GM06990 (cell line): ENCODE data around the gene PLPP3.

ENCODE experiments used
- DNase-seq: peaks from one replicate; pipeline ENCODE4 v3.0.0-alpha.2; 2011; ENCODE audit not compliant: insufficient read length; ENCODE audit errors: extremely low read depth
- H3K27me3 ChIP-seq: replicated peaks from 2 replicates; pipeline ENCODE4 v1.6.0; 2011; ENCODE audit warnings: low read length; ENCODE audit not compliant: control insufficient read depth, insufficient read depth
- H3K36me3 ChIP-seq: 2 replicates; pipeline ENCODE4 v1.5.1; 2011; ENCODE audit warnings: low read length; ENCODE audit not compliant: control insufficient read depth, insufficient read depth
- H3K4me3 ChIP-seq: replicated peaks from 2 replicates; pipeline ENCODE4 v1.5.1; 2011; ENCODE audit warnings: low read depth, mild to moderate bottlenecking, control low read depth, low read length
- CTCF ChIP-seq: IDR thresholded peaks from 2 replicates; pipeline ENCODE4 v1.5.1; 2011; ENCODE audit warnings: low read length, control low read depth, mild to moderate bottlenecking, inconsistent platforms; ENCODE audit not compliant: insufficient read depth, poor library complexity, severe bottlenecking

Gene PLPP3

GRCh38 chr1:56501426-56501825 lies 77.9 kb downstream of the PLPP3 start:
- no peak for DNase-seq
- H3K4me3 ChIP-seq = no peak overlapping the region
- no peaks in the 10 kb centered on the region; the same call in 1 of the 2 replicates for H3K27me3 ChIP-seq
- TF ChIP-seq CTCF = no peak
- no peaks in the 10 kb centered on the region for H3K36me3 ChIP-seq

GRCh38 chr1:56496821-56497772 lies 82.3 kb downstream of the PLPP3 start:
- no peak for TF ChIP-seq CTCF
- H3K27me3 ChIP-seq = no peaks in the 10 kb centered on the region; the same call in 1 of the 2 replicates
- H3K4me3 ChIP-seq = no peak overlapping the region
- H3K36me3 ChIP-seq = no peaks in the 10 kb centered on the region
- DNase-seq = no peak

GRCh38 chr1:56496158-56496557 lies 83.2 kb downstream of the PLPP3 start:
- no peak for DNase-seq
- H3K36me3 ChIP-seq = no peaks in the 10 kb centered on the region
- no peak overlapping the region for H3K4me3 ChIP-seq
- TF ChIP-seq CTCF = no peak
- no peaks in the 10 kb centered on the region; the same call in 1 of the 2 replicates for H3K27me3 ChIP-seq

- no peak for TF ChIP-seq CTCF
- no peak for DNase-seq
- Histone ChIP-seq H3K27me3 (no peaks in the 10 kb centered on the region; the same call in 1 of the 2 replicates), H3K36me3 (no peaks in the 10 kb centered on the region), H3K4me3 (no peak overlapping the region)
Observed at GRCh38 chr1:56495538-56495937, 83.8 kb downstream of the PLPP3 start.

- Histone ChIP-seq H3K4me3 (no peak overlapping the region), H3K36me3 (no peaks in the 10 kb centered on the region), H3K27me3 (no peaks in the 10 kb centered on the region; the same call in 1 of the 2 replicates)
- TF ChIP-seq CTCF = no peak
- no peak for DNase-seq
Observed at GRCh38 chr1:56494306-56494705, 85.1 kb downstream of the PLPP3 start.

- DNase-seq = no peak
- no peaks in the 10 kb centered on the region for H3K36me3 ChIP-seq
- no peaks in the 10 kb centered on the region; the same call in 1 of the 2 replicates for H3K27me3 ChIP-seq
- no peak for TF ChIP-seq CTCF
- H3K4me3 ChIP-seq = no peak overlapping the region
Observed at GRCh38 chr1:56493826-56494225, 85.5 kb downstream of the PLPP3 start.
